Hepatocyte (in vitro differentiated cells): Measurements from ENCODE around the gene LRRFIP1.

Source experiments
- CTCF ChIP-seq: fragments of 200-600 bp; sonication (generic); IDR thresholded peaks from 2 replicates; pipeline ENCODE4 v1.5.1; 2016; ENCODE audit warnings: antibody characterized with exemption, mild to moderate bottlenecking; ENCODE audit not compliant: poor library complexity
- EZH2 ChIP-seq: fragments of 200-600 bp; sonication (generic); IDR thresholded peaks from 2 replicates; pipeline ENCODE4 v1.6.1; 2016; ENCODE audit warnings: antibody characterized with exemption, mild to moderate bottlenecking, borderline replicate concordance
- EZH2phosphoT487 ChIP-seq: fragments of 200-600 bp; sonication (generic); IDR thresholded peaks from one replicate; pipeline ENCODE4 v1.6.1; 2018; ENCODE audit warnings: antibody characterized with exemption, mild to moderate bottlenecking, low read depth, moderate library complexity; ENCODE audit not compliant: unreplicated experiment, severe bottlenecking

GRCh38 chr2:237616734-237617586, 10.4 kb upstream of the LRRFIP1 start:
- TF ChIP-seq EZH2, result no peak
- no peak for TF ChIP-seq CTCF
- TF ChIP-seq EZH2phosphoT487, result no peak
